Neural cell (in vitro differentiated cells): ENCODE results near the gene RRH. TPM values are rescaled to one million over a fixed set of nuclear protein-coding genes. Genes with fewer than 3 reads are reported as not detected.

Experiments used
- H2AFZ ChIP-seq: fragments of 200-600, 300-800 bp; sonication (generic), shearing (Covaris generic); 2 replicates; pipeline ENCODE4 v1.6.0; 2014; ENCODE audit warnings: low read depth, mild to moderate bottlenecking, antibody characterized with exemption, low read length, moderate library complexity
- H3F3A ChIP-seq: fragments of 200-600 bp; shearing (Covaris generic); 2 replicates; pipeline ENCODE4 v1.6.1; 2016; ENCODE audit warnings: mild to moderate bottlenecking, moderate library complexity, mixed read lengths, antibody characterized with exemption, low read length; ENCODE audit not compliant: insufficient read depth, poor library complexity, severe bottlenecking
- H3K27ac ChIP-seq: fragments of 200-600, 300-800 bp; sonication (generic), shearing (Covaris generic); 2 replicates; pipeline ENCODE4 v1.5.1; 2014; ENCODE audit warnings: mild to moderate bottlenecking, low read length, moderate library complexity
- H3K27me3 ChIP-seq: fragments of 300-800, 200-600 bp; sonication (generic), shearing (Covaris generic); 2 replicates; pipeline ENCODE4 v1.6.0; 2014; ENCODE audit warnings: mild to moderate bottlenecking, low read depth, low read length, moderate library complexity; ENCODE audit not compliant: insufficient read depth
- H3K36me3 ChIP-seq: fragments of 300-800, 200-600 bp; sonication (generic), shearing (Covaris generic); 2 replicates; pipeline ENCODE4 v1.5.1; 2014; ENCODE audit warnings: mild to moderate bottlenecking, antibody characterized with exemption, low read length, moderate library complexity; ENCODE audit not compliant: insufficient read depth
- H3K4me2 ChIP-seq: fragments of 300-800, 200-600 bp; sonication (generic), shearing (Covaris generic); 2 replicates; pipeline ENCODE4 v1.6.0; 2014; ENCODE audit warnings: mild to moderate bottlenecking, low read length
- H3K4me3 ChIP-seq: fragments of 300-800, 200-600 bp; sonication (generic), shearing (Covaris generic); 2 replicates; pipeline ENCODE4 v1.5.1; 2014; ENCODE audit warnings: mild to moderate bottlenecking, low read length, moderate library complexity
- H3K79me2 ChIP-seq: fragments of 200-600 bp; shearing (Covaris generic); replicated peaks from 2 replicates; pipeline ENCODE4 v1.6.0; 2014; ENCODE audit warnings: mild to moderate bottlenecking, low read length, moderate library complexity; ENCODE audit not compliant: insufficient read depth
- H3K9ac ChIP-seq: fragments of 300-800, 200-600 bp; sonication (generic), shearing (Covaris generic); 2 replicates; pipeline ENCODE4 v1.6.1; 2016; ENCODE audit warnings: mild to moderate bottlenecking, low read length, mixed read lengths
- H3K9me2 ChIP-seq: fragments of 200-600 bp; shearing (Covaris generic); 2 replicates; pipeline ENCODE4 v1.6.1; 2016; ENCODE audit warnings: mild to moderate bottlenecking, low read length, mixed read lengths; ENCODE audit not compliant: insufficient read depth
- H3K9me3 ChIP-seq: fragments of 200-600, 300-800 bp; sonication (generic), shearing (Covaris generic); 2 replicates; pipeline ENCODE4 v1.6.1; 2016; ENCODE audit warnings: mild to moderate bottlenecking, mixed run types, low read length, moderate library complexity, mixed read lengths
- H4K20me1 ChIP-seq: fragments of 200-600 bp; shearing (Covaris generic); 2 replicates; pipeline ENCODE4 v1.6.1; 2016; ENCODE audit warnings: mild to moderate bottlenecking, mixed run types; ENCODE audit not compliant: insufficient read depth
- CTCF ChIP-seq: fragments of 450-650 bp; IDR thresholded peaks from 2 replicates; pipeline ENCODE4 v1.5.1; 2014; ENCODE audit warnings: antibody characterized with exemption, mild to moderate bottlenecking, moderate library complexity; ENCODE audit not compliant: poor library complexity, severe bottlenecking
- EP300 ChIP-seq: fragments of 450-650 bp; conservative IDR thresholded peaks from 2 replicates; pipeline ENCODE4 v1.6.1; 2014; ENCODE audit warnings: antibody characterized with exemption, mild to moderate bottlenecking, moderate library complexity; ENCODE audit not compliant: poor library complexity, severe bottlenecking
- EZH2 ChIP-seq: fragments of 200-600, 300-800 bp; shearing (Covaris generic), sonication (generic); IDR thresholded peaks from 2 replicates; pipeline ENCODE4 v1.6.1; 2014; ENCODE audit warnings: antibody characterized with exemption, low read length, borderline replicate concordance, mild to moderate bottlenecking; ENCODE audit not compliant: insufficient read depth, poor library complexity, severe bottlenecking
- MXI1 ChIP-seq: fragments of 450-650 bp; conservative IDR thresholded peaks from 2 replicates; pipeline ENCODE4 v1.6.1; 2014; ENCODE audit warnings: antibody characterized with exemption, mild to moderate bottlenecking; ENCODE audit not compliant: poor library complexity, severe bottlenecking
- POLR2AphosphoS5 ChIP-seq: IDR thresholded peaks from 2 replicates; pipeline ENCODE4 v1.6.1; 2012
- RAD21 ChIP-seq: fragments of 450-650 bp; conservative IDR thresholded peaks from 2 replicates; pipeline ENCODE4 v1.6.1; 2014; ENCODE audit warnings: antibody characterized with exemption, mild to moderate bottlenecking, moderate library complexity
- REST ChIP-seq: IDR thresholded peaks from 2 replicates; pipeline ENCODE4 v1.6.1; 2012; ENCODE audit warnings: borderline replicate concordance
- SMC3 ChIP-seq: fragments of 450-650 bp; conservative IDR thresholded peaks from 2 replicates; pipeline ENCODE4 v1.6.1; 2014; ENCODE audit warnings: antibody characterized with exemption, mild to moderate bottlenecking, moderate library complexity; ENCODE audit not compliant: poor library complexity
- TAF1 ChIP-seq: IDR thresholded peaks from 2 replicates; pipeline ENCODE4 v1.6.1; 2012; ENCODE audit warnings: low read depth
- polyA plus RNA-seq: library from polyadenylated mRNA; depleted of rRNA; stranded (reverse); fragments of >200 nt; gene quantifications from 2 replicates; pipeline ENCODE4 v1.2.3, GENCODE V29; 2014

The RRH gene
- polyA plus RNA-seq, 1 donor from 2014 or later = 1.2 TPM

- Histone ChIP-seq H3K9me3 (no peaks in the 10 kb centered on the region), H3K27ac (peak within 1 kb of the TSS; percentile 68), H3K9me2 (no peaks in the 10 kb centered on the region), H3K9ac (peak within 1 kb of the TSS; percentile 73), H3K4me3 (peak within 1 kb of the TSS; percentile 75), H4K20me1 (no peaks in the 10 kb centered on the region), H3K36me3 (no peaks in the 10 kb centered on the region), H3K4me2 (peak within 1 kb of the TSS; percentile 81), H3K27me3 (no peaks in the 10 kb centered on the region), H2AFZ (peak within 1 kb of the TSS; percentile 95), H3F3A (no peaks in the 10 kb centered on the region), H3K79me2 (peaks cover 21% of the 10 kb centered on the region)
- TF ChIP-seq RAD21 = peak; percentile 15
- peak; percentile 53 for TF ChIP-seq REST
- peak; percentile 55 for TF ChIP-seq EP300
- no peak for TF ChIP-seq EZH2
- TF ChIP-seq TAF1 = no peak
- TF ChIP-seq CTCF = peak; percentile 38
- peak; percentile 81 for TF ChIP-seq POLR2AphosphoS5
- TF ChIP-seq MXI1 = peak; percentile 97
- TF ChIP-seq SMC3 = peak; percentile 14
These were observed 12.4 kb upstream of the RRH start, which contains the start of gene GAR1 for GRCh38 chr4:109815151-109816081. TSS of gene GAR1 (plus strand) at chr4:109815762. CDS start at chr4:109816165, 403 bp downstream.

GRCh38 chr4:109816082-109816442, 11.7 kb upstream of the RRH start:
- peak overlapping the region; percentile 95 for H2AFZ ChIP-seq
- H3K79me2 ChIP-seq = peaks cover 21% of the 10 kb centered on the region
- no peaks in the 10 kb centered on the region for H3K9me3 ChIP-seq
- no peaks in the 10 kb centered on the region for H3K27me3 ChIP-seq
- H3K4me3 ChIP-seq = peak overlapping the region; percentile 75
- no peak for TF ChIP-seq EP300
- TF ChIP-seq POLR2AphosphoS5 = no peak
- no peak for TF ChIP-seq EZH2
- TF ChIP-seq RAD21 = no peak
- TF ChIP-seq REST = no peak
- no peak for TF ChIP-seq SMC3
- TF ChIP-seq TAF1 = no peak
- no peak for TF ChIP-seq MXI1
- TF ChIP-seq CTCF = no peak
- no peaks in the 10 kb centered on the region for H3K9me2 ChIP-seq
- H3K36me3 ChIP-seq = no peaks in the 10 kb centered on the region
- no peaks in the 10 kb centered on the region for H4K20me1 ChIP-seq
- H3K9ac ChIP-seq = peak overlapping the region; percentile 73
- no peaks in the 10 kb centered on the region for H3F3A ChIP-seq
- peak overlapping the region; percentile 75 for H3K4me2 ChIP-seq
- peak overlapping the region; percentile 68 for H3K27ac ChIP-seq
